ENCODE data around the gene KCNQ5.

DNA sequence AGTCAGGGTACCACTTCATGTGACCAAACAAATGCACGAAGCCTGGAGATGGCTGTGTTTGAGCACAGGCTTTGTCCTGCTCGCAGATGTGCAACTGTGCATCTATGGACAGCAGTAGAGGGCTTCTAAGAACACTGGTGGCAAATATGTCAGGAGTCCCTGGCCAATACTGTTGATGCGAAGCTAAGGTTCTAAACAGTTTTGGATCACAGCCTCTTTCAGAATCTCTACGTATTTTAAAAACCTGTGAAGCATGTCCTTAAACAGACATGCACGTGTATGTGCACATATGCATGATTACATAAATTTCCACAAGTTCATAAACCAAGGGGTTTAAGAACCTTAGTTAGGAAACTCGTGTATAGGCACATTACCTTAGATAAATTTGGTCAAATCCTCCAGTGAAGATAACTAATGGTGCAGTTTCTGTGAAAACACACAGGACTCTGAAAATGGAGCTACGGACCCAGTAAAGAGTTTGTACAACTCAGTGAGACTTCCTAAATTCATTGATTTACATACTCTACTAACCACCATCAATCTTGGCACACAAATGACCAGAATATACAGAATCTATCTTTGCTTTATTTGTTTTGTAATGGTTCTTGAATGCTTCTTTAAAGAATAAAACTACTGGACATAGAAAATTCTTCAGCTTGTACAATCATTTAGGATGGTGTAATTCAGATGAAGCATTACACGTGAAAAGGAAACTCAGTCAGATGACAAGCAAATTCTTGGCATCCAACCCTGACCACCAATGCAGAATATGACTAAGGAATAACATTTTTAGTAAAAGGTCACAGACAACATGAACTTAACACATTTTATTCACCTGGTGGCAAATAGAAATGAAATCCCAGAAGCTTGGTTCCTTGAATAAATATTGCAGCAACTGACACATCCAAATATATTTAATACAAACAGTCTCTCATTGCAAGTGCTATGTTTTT lies 27.4 kb downstream of the KCNQ5 start:
- TF ChIP-seq, protein P1, sequence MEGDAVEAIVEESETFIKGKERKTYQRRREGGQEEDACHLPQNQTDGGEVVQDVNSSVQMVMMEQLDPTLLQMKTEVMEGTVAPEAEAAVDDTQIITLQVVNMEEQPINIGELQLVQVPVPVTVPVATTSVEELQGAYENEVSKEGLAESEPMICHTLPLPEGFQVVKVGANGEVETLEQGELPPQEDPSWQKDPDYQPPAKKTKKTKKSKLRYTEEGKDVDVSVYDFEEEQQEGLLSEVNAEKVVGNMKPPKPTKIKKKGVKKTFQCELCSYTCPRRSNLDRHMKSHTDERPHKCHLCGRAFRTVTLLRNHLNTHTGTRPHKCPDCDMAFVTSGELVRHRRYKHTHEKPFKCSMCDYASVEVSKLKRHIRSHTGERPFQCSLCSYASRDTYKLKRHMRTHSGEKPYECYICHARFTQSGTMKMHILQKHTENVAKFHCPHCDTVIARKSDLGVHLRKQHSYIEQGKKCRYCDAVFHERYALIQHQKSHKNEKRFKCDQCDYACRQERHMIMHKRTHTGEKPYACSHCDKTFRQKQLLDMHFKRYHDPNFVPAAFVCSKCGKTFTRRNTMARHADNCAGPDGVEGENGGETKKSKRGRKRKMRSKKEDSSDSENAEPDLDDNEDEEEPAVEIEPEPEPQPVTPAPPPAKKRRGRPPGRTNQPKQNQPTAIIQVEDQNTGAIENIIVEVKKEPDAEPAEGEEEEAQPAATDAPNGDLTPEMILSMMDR (IDR thresholded peaks at IDR 0.05), result no peak
- TF ChIP-seq EZH2 (IDR thresholded peaks at IDR 0.05), result no peak
